PC-3 (cell line): ENCODE results near the gene PDGFD.

Experiments
- EZH2 ChIP-seq: fragments of 300-600 bp; sonication (generic); IDR thresholded peaks from one replicate; pipeline ENCODE4 v1.6.1; 2017; ENCODE audit warnings: antibody characterized with exemption, mild to moderate bottlenecking, low read length; ENCODE audit not compliant: unreplicated experiment
- TF ChIP-seq, protein P1 (sequence below): fragments of 300-600 bp; sonication (generic); conservative IDR thresholded peaks from 2 replicates; pipeline ENCODE4 v1.5.1; 2017; ENCODE audit warnings: antibody characterized with exemption, low read depth, mild to moderate bottlenecking, low read length

- TF ChIP-seq, protein P1, sequence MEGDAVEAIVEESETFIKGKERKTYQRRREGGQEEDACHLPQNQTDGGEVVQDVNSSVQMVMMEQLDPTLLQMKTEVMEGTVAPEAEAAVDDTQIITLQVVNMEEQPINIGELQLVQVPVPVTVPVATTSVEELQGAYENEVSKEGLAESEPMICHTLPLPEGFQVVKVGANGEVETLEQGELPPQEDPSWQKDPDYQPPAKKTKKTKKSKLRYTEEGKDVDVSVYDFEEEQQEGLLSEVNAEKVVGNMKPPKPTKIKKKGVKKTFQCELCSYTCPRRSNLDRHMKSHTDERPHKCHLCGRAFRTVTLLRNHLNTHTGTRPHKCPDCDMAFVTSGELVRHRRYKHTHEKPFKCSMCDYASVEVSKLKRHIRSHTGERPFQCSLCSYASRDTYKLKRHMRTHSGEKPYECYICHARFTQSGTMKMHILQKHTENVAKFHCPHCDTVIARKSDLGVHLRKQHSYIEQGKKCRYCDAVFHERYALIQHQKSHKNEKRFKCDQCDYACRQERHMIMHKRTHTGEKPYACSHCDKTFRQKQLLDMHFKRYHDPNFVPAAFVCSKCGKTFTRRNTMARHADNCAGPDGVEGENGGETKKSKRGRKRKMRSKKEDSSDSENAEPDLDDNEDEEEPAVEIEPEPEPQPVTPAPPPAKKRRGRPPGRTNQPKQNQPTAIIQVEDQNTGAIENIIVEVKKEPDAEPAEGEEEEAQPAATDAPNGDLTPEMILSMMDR: no peak
- TF ChIP-seq EZH2: no peak
These were observed 50.4 kb downstream of the PDGFD start for GRCh38 chr11:104113541-104113940.
